DMS 273 (cell line): ENCODE results near the gene SCGB1D2.
A peak's percentile ranks its signal among the peaks of the same experiment; 100 is the strongest.
"Not testable (repeated sequence)": the region's sequence is repeated elsewhere in the genome, so short reads cannot be mapped to it uniquely, and the experiment has no call there.

ENCODE experiments used
- DNase-seq: peaks from one replicate; lab custom pipeline; 2025; ENCODE audit not compliant: unreplicated experiment; lab: John Stamatoyannopoulos, UW

The SCGB1D2 gene, protein sequence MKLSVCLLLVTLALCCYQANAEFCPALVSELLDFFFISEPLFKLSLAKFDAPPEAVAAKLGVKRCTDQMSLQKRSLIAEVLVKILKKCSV

DNA sequence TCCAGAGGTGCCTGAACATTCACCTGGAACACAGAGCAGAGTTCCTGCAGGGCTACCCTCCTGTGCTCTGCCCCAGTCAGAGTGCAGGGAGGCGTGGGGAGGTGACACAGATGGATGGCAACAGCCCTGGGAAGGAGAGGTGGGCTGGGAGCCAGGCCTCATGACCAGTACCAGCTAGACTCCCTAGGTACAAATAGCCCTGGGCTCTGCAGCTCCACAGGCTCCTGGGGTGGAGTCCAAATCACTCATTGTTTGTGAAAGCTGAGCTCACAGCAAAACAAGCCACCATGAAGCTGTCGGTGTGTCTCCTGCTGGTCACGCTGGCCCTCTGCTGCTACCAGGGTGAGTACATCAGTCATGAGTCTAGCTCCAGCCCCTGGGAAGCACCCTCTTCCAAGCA, at the start of gene SCGB1D2:
TSS of gene SCGB1D2 (plus strand) at position 219 of the 400 bp plus-strand sequence. CDS start at position 288, 69 bp downstream.
- DNase-seq, result peak; percentile 45

DNA sequence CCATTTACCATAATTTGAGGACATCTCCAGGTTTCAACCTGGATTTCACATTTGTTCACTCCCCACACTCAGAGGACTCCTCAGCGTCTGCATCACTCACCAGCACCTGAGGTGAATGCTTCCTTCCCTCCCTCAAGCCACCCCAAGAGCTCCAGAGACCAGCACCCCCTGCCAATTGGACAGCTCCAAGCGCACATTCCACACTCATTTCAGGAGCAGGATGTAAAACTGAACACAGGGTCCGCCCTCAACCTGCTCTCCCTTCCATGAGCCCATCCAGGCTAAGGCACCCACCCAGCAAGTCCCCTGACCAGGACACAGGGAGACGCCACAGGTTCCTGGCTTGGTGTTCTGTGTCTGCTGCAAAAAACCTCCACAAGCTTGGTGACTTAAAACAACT, 48.1 kb upstream of the SCGB1D2 start:
- no peak for DNase-seq

DNA sequence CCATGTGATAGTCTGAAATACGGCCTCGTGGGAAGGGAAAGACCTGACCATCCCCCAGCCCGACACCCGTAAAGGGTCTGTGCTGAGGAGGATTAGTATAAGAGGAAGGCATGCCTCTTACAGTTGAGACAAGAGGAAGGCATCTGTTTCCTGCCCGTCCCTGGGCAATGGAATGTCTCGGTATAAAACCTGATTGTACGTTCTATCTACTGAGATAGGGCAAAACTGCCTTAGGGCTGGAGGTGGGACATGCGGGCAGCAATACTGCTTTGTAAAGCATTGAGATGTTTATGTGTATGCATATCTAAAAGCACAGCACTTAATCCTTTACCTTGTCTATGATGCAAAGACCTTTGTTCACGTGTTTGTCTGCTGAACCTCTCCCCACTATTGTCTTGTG, 47.0 kb upstream of the SCGB1D2 start:
- not testable (repeated sequence) for DNase-seq

DNA sequence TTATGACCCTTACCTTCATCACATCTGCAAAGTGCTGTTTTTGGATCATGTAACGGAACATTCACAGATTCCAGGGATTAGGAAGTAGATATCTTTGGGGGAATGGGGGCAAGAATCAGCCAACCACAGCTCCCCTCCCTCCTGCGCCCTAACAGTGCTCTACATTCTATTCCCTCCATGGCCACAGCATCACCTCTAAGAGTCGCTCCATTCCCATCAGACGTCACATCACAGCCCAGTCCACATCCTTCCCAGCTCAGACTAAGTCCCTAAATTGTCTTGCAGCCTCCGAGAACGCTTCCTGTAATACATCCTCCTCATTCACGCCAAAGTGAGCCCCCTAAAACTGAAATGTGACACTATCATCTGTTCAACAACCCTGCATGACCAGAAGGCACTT, 46.1 kb upstream of the SCGB1D2 start:
- no peak for DNase-seq

DNA sequence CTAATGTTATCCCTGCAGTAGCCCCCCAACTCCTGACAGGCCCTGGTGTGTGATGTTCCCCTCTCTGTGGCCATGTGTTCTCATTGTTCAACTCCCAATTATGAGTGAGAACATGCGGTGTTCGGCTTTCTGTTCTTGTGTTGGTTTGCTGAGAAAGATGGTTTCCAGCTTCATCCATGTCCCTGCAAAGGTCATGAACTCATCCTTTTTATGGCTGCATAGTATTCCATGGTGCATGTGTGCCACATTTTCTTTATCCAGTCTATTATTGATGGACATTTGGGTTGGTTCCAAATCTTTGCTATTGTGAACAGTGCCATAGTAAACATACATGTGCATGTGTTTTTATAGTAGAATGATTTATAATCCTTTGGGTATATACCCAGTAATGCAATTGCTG, 44.6 kb upstream of the SCGB1D2 start:
- DNase-seq, result not testable (repeated sequence)

DNA sequence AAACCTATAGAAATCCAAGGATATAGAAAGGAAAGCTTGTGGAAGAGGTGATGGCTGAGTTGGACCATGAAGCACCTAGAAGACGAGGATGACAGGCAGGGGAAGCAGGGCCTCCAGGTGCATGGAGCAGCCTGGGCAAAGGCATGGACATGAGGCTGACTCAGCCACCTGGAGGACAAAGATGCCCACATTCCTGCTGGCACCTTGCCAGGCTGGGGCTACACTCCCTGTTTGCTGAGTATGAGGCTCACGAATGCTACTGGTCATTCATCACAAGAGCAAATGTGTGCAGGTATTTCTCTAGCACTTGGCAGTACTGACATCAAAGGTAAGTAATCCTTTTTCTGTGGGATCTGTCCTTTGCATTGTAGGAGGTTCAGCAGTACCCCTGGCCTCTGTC, 40.7 kb upstream of the SCGB1D2 start:
- no peak for DNase-seq

DNA sequence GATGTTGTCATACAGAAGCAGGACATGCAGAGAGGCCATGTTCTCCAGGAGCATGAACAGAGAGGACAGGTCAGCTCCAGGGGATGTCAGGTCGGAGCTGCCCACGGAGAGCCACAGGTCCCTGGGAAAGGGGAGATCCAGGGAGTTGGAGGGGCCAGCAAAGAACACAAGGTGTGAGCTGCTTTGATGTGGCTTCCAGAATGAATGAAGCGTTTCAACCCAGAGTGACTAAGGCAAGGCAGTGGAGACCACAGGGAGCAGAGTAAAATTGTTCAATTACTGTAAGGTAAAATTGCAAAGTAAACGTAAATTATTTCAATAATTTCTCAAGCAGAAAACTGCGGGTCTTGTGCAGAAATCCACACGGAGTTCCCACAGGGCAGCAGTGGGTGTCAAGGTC, 39.1 kb upstream of the SCGB1D2 start:
- DNase-seq, result no peak

DNA sequence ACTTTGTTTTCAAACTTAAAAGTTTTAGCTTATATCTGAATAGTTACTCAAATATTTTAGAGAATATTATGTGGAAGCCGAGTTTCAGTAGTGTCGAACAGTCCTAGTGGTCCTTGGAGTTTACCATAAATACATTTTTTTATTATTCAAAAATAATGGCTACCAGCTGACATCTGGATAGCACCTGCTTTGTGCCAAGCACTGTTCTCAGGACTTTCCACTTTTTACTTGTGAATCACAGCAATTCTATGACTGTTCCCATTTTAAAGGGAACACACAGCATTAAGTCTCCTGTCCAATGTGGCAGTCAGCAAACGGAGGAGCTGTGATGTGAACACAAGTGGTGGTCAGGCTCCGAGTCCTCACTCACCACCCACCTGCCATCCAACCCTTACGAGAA, 37.6 kb upstream of the SCGB1D2 start:
- DNase-seq, result no peak

DNA sequence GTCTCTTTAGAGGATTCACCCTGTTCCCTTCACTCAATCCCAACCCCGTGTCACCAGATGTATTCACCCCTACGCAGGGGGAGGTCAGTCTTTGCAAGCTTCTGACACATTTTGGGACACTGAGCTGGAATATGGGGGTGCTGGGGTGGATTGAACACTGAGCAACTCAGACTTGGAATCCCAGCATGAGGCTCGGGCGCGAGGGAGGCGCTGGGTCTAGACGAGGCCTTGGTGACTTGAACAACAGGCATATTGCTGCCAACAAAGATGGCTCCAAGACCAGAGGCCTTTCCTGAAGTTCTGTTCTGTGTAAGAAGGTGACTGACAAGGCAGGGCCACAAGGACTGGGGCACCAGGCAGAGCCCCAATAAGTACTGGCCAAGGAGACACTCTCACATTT, 36.6 kb upstream of the SCGB1D2 start:
- no peak for DNase-seq

DNA sequence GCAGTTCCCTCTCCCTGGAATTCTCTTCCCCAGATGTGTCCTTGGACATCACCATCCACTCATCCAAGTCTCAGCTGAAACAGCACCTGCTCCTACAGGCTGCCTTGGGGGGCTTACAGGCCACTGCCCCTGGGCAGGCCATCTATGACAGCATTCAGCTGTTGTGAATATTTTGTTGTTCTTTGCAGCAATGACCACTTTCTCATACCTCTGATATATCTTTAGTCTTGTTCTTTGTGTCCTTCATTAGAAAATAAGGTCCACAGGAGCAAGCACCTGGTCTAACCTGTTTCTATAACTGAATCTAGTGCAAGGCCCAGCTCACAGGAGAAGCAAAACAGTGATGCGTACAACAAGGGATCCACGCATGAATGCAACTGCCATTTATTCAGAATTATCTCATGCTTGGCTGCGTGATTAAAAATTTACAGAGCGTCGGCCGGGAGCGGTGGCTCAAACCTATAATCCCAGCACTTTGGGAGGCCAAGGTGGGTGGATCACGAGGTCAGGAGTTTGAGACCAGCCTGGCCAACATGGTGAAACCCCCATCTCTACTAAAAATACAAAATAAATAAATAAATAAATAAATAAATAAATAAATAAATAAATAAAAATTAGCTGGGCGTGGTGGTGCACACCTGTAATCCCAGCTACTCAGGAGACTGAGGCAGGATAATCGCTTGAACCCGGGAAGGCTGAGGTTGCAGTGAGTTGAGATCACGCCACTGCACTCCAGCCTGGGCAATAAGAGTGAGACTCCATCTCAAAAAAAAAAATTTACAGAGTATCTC, 35.6 kb upstream of the SCGB1D2 start:
- not testable (repeated sequence) for DNase-seq

DNA sequence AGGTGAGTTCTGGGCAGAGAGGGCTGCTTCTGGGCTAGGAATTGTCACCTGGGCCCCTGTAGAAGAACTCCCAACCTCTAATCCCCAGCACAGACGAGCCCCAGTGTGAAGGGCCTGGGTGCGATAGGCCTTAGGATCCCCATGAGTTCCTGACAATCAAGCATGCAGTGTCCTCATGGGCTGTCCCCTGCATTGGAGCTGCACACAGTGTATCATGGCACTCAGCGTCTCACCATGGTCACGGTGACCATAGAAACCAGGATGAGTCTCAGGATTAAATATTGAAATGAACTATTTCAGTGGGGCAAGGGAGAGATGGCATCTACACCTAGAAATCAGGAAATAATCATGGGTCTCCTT, 33.3 kb upstream of the SCGB1D2 start:
- DNase-seq, result no peak

DNA sequence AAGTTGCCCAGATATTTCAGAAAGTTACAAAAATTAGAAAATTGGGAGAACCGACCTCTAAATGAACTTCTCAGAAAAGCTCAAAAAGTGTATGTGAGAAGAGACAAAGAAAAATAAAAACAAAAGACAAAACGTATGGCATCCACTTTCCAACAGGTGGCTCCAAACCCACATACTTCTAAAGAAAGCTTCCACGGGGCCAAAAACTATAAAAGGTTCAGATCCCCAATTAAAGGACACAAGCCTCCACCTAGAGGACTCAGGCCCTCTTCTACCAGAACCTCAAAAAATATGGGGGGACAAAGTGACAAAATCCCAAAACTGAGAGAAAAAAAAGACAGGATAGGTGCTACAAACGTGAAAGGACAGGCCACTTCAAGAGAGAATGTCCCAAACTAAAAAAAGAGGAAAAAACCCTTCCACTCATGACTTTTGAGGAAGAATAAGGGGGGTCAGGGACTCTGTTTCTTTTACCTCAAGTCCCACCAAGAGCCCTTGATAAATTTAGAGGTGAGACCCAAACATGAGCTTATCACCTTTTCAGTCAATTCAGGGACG, 24.8 kb upstream of the SCGB1D2 start:
- DNase-seq, result peak; percentile 45

DNA sequence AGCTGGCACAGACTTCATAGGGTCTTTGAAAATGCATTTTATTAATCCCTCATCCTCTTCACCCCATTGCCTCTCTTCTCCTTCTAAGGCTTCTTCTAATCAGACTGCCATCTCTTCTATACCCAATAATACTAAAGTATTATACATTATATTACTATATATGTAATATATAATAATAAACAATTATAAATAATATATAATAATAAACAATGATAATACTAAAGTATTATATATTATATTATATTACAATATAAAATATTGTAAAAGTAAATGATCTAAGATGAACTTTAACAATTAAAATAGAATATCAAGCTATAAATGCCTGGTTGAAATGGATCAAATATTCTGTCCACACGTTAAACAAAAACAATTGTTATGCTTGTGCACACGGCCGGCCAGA, 20.5 kb upstream of the SCGB1D2 start:
- DNase-seq, result no peak

DNA sequence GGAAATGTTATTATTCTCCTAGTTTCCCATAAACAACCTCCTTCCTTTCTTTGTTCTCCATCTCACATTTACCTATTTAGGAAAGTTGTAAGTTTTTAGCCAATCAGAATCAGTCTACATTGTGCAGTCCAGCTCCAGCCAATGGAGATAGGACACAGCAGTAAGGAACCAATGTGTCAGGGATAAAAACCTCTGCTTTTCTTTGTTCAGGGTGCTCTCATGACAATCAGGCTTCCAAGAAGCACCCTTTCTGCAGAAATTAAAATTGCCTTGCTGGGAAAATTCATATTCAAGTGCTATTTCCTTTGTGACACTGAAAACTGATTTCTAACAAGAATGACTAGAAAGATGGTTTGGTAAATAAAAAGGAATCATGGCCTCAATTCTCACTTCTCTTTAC, 18.9 kb upstream of the SCGB1D2 start:
- no peak for DNase-seq

DNA sequence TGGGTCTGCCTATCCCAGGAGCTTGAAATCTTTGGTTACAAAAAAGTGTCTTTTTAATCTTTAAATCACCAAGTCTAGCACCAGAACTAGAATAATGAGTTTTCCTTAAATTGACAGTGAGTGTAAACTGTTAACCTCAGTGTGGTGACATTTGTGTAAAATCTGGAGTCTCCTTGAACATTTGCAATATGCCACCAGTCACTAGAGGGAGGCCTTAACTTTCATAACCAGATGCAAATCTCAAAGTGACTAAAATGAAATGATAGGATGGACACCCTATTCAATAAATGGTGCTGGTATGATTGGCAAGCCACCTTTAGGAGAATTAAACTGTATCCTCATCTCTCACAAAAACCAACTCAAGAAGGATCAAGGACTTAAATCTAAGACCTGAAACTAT, 8.3 kb upstream of the SCGB1D2 start:
- DNase-seq, result no peak

DNA sequence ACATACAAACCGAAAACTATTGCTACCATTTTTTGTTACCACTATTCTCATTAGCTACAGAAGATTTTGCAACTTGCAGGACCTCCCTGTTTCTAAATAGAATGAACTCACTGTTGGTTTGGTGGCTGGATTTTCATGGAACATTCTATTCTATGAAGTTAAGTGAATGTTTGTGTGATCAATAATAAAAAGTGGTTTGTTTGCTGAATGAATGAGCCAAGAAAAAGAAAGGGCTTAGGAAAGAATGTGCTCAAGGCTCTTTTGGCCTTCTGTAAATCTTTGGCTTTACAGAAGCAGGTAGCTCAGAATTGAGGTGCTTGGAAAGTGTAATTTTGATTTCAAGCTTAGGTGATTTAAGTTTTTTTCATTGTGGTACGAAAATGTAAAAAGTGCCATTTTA, 5.9 kb upstream of the SCGB1D2 start:
- DNase-seq, result no peak

DNA sequence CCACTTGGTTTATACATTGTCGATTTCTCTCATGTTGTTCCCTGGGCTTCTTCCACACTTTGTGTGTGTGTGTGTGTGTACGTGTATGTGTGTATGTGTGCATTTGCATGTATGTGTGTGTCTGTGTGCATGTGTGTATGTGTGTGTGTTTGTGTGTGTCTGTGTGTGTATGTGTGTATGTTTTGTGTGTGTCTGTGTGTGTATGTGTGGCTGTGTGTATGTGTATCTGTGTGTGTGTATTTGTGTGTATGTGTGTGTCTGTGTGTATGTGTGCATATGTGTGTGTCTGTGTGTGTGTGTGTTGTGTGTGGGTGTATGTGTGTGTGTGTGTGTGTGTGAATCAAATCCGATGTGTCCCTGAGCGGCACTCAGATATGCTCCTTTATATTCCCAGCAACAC, 4.5 kb upstream of the SCGB1D2 start:
- DNase-seq, result no peak

DNA sequence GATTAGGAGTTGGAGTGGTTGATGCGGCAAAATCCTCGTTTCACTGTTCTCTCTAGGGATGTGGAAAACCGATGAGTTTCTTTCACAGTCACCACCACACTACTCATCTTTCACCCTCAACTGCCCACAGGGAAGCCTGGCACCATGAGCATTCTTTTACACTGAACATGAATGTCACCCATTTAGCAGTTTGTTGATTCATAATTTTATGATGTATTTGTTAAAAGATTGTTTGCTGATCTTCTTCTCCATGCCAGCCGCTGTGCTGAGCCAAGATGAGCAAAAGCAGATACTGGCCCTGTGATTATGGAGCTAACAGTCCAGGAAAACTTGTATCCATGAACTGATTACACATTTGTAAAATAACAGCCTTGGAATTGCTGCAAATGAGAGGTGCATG, 3.9 kb upstream of the SCGB1D2 start:
- no peak for DNase-seq

DNA sequence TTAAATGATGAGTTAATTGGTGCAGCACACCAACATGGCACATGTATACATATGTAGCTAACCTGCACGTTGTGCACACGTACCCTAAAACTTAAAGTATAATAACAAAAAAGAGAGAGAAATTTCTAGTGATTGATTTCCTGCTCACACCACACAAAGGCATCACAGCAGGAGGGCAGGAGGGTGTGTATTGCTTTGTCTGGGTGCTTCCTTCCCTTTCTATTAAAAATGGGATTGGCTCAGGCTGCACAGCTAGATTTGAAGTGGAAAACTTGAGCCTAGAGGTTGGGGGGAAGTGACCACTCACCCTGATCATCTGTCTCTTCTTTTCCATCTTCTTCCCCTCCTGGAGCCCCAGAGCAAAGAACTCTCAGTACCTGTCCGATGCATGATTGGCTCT, 944 bp upstream of the SCGB1D2 start:
- DNase-seq, result no peak

DNA sequence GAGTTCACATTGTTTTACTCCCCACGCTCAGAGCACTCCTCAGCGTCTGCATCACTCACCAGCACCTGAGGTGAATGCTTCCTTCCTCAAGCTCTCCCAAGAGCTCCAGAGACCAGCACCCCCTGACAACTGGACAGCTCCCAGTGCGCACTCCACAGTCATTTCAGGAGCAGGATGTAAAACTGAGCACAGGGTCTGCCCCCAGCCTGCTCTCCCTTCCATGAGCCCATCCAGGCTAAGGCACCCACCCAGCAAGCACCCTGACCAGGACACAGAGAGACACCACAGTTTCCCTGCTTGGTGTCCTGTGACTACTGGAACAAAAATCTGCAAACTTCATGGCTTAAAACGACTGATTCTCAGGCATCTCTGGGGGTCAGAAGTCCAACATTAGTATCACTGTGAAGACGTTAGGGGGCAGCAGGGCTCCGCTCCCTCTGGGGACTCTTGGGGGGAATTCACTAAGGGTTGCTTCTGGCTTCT, 3.3 kb downstream of the SCGB1D2 start:
- peak; percentile 21 for DNase-seq

DNA sequence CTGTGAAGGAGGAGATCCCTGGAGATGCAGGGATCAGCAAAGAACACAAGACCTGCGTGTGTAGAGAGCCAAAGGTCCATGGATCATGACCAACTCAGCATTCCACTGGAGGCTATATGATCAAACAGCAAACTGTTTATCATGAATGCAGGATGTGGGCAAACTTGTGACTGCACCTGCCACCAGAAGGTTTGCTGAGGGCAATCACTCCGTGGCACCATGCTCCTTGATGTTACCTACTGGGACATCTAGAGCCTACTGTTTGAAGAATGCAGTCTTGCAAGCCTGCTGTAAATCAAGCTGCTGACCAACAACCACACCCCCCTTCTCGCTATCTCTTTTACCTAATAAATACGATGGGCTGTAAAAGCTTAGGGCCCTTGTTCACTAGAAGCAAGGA, 9.7 kb downstream of the SCGB1D2 start:
- DNase-seq, result no peak

DNA sequence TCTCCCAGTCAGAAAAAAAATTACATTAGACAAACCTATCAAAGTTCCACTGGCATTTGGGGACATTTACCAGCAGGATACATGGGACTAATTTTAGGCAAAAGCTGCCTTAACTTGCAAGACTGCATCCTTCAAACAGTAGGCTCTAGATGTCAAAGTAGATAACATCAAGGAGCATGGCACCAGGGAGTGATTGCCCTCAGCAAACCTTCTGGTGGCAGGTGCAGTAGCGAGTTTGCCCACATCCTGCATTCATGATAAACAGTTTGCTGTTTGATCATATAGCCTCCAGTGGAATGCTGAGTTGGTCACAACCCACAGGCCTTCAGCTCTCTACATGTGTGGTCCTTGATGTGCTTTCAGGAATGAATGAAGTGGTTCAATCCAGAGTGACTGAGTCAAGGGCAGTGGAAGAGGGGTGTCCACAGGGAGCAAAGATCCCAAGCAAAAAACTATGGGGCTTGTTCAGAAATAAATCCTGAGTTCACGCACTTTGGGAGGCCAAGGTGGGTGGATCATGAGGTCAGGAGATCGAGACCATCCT, 12.0 kb downstream of the SCGB1D2 start:
- DNase-seq, result no peak
